Spleen (tissue), 11 donors: Measurements from ENCODE around the gene ATP5F1A. TPM values are rescaled to one million over a fixed set of nuclear protein-coding genes. Genes with fewer than 3 reads are reported as not detected.

ENCODE experiments used
- DNase-seq: peaks from one replicate; pipeline ENCODE4 v3.0.0-alpha.2; 2020
- H3K27ac ChIP-seq, 8 donors: fragments of 200-600 bp; sonication (generic) in 7 of 8; 1 replicate in 4 of 8; 2 replicates in 4 of 8; pipeline versions ENCODE4 v1.5.0 to v1.8.0; 2016 to 2021; ENCODE audit warnings: inconsistent platforms in 4 of 8, mild to moderate bottlenecking in 4 of 8, moderate library complexity in 1 of 8
- H3K27me3 ChIP-seq, 7 donors: fragments of 200-600 bp; sonication (generic) in 6 of 7; replicated peaks in 1 of 7; 1 replicate in 4 of 7; 2 replicates in 3 of 7; pipeline versions ENCODE4 v1.5.0 to v1.8.0; 2016 to 2021; ENCODE audit warnings: inconsistent platforms in 3 of 7, mild to moderate bottlenecking in 1 of 7
- H3K36me3 ChIP-seq, 6 donors: fragments of 200-600 bp; sonication (generic) in 5 of 6; 1 replicate in 4 of 6; 2 replicates in 2 of 6; pipeline versions ENCODE4 v1.5.0 to v1.8.0; 2016 to 2021; ENCODE audit warnings: inconsistent platforms in 2 of 6
- H3K4me1 ChIP-seq, 6 donors: fragments of 200-600 bp; sonication (generic) in 5 of 6; 1 replicate in 3 of 6; 2 replicates in 3 of 6; pipeline versions ENCODE4 v1.5.0 to v1.8.0; 2016 to 2021; ENCODE audit warnings: inconsistent platforms in 3 of 6
- H3K4me3 ChIP-seq, 8 donors: fragments of 200-600 bp; sonication (generic) in 7 of 8; 1 replicate in 4 of 8; 2 replicates in 4 of 8; pipeline versions ENCODE4 v1.5.0 to v1.8.0; 2016 to 2021; ENCODE audit warnings: inconsistent platforms in 4 of 8, mild to moderate bottlenecking in 4 of 8, moderate library complexity in 2 of 8
- H3K9me3 ChIP-seq, 8 donors: fragments of 200-600 bp; sonication (generic) in 7 of 8; 1 replicate in 4 of 8; 2 replicates in 4 of 8; pipeline versions ENCODE4 v1.5.0 to v1.8.0; 2016 to 2021; ENCODE audit warnings: inconsistent platforms in 4 of 8
- CTCF ChIP-seq, 11 experiments: fragments of 200-600 bp in 7 of 11; fragments of 450-650 bp in 4 of 11; sonication (generic) in 4 of 11; IDR thresholded peaks in 8 of 11; conservative IDR thresholded peaks in 3 of 11; 1 replicate in 7 of 11; 2 replicates in 4 of 11; pipeline versions ENCODE4 v1.4.0 to v1.8.0; 2016 to 2021; ENCODE audit warnings: antibody characterized with exemption in 11 of 11, inconsistent platforms in 4 of 11, mild to moderate bottlenecking in 1 of 11
- POLR2A ChIP-seq, 3 donors: fragments of 450-650 bp; IDR thresholded peaks; one replicate each; pipeline ENCODE4 v1.5.1; 2017; ENCODE audit warnings: antibody characterized with exemption in 3 of 3, mild to moderate bottlenecking in 1 of 3
- POLR2AphosphoS5 ChIP-seq, 3 donors: sonication (generic); formaldehyde crosslinking; IDR thresholded peaks; one replicate each; pipeline ENCODE4 v1.5.1; 2017; ENCODE audit warnings: antibody characterized with exemption in 3 of 3
- WGBS, 5 donors: extraction: QIAGEN DNeasy Blood & Tissue Kit in 3 of 5; methylation state at CpG; one replicate each; pipeline versions ENCODE4 v1.1.5 to v1.1.7; 2013 to 2018; 5-methylcytosine and 5-hydroxymethylcytosine counted together
- intact Hi-C: fragments of 100-400 bp; cut with DNase I; formaldehyde crosslinking; loops from one replicate; pipeline ENCODE4 v1.15.0; 2023; ENCODE audit warnings: low total_unique reads
- polyA plus RNA-seq, 3 donors: library from polyadenylated mRNA; stranded (reverse); fragments of 200-250 nt; gene quantifications; one replicate each; pipeline ENCODE4 v1.2.1, GENCODE V29; 2013
- total RNA-seq, 7 donors: library from RNA; depleted of rRNA in 3 of 7; stranded (reverse); fragments of >200 nt in 3 of 7; fragmentation: NEBNext Ultra II Directional in 4 of 7; extraction: Animal tissue kit (Norgen Biotek cat#: 25700) in 4 of 7; gene quantifications; one replicate each; pipeline versions ENCODE4 v1.1.0 to v1.2.1, GENCODE V29; 2016 to 2021
- donor health status: healthy with polysubstance abuse.
- donor health status: DM: no; HTN: no; CAD: no; lungs with moderate emphysema.
- donor health status: DM: no; HTN: no; CAD: no.
- donor health status: Bipolar disorder and iron deficiency.
- donor health status: healthy.
- donor health status: DM: no; HTN: no; CAD: no.
- donor health status: DM: yes; HTN: yes; CAD: no.

ATP5F1A gene
- total and polyA plus RNA-seq, 10 donors, result 188 to 364 (median 269) TPM

GRCh38 chr18:46046126-46046525 lies 52.0 kb downstream of the ATP5F1A start:
- DNase-seq, result no peak
- Histone ChIP-seq H3K27me3 (no peaks in the 10 kb centered on the region), H3K4me1 (peaks cover 14 to 61% (median 36%) of the 10 kb centered on the region in 6 donors), H3K27ac (peak overlapping the region in 4 of 8 donors; percentile 13 to 60 (median 36)), H3K9me3 (no peaks in the 10 kb centered on the region), H3K4me3 (no peak overlapping the region), H3K36me3 (peaks cover 0 to 22% (median 0%) of the 10 kb centered on the region in 6 donors)
- TF ChIP-seq CTCF (IDR thresholded peaks at IDR 0.05 in 8 of 11, conservative IDR thresholded peaks at IDR 0.05 in 3 of 11) (no peak), POLR2A (IDR thresholded peaks at IDR 0.05) (no peak), POLR2AphosphoS5 (IDR thresholded peaks at IDR 0.05) (no peak)
- 92 to 99% (median 95%) methylated on average over 6 of the region's 6 CpGs for WGBS, 5 donors
- intact Hi-C loops, result no loop called here

- no peak for DNase-seq
- Histone ChIP-seq H3K4me1 (peaks cover 14 to 84% (median 56%) of the 10 kb centered on the region in 6 donors), H3K9me3 (no peaks in the 10 kb centered on the region), H3K36me3 (peaks cover 0 to 48% (median 4%) of the 10 kb centered on the region in 6 donors), H3K4me3 (no peak overlapping the region), H3K27me3 (no peaks in the 10 kb centered on the region), H3K27ac (peak overlapping the region in 7 of 8 donors; percentile 39 to 80 (median 69))
- intact Hi-C loops, result no loop called here
- WGBS, 5 donors, result 29 to 34% (median 31%) methylated on average over 3 of the region's 3 CpGs
- TF ChIP-seq CTCF (IDR thresholded peaks at IDR 0.05 in 8 of 11, conservative IDR thresholded peaks at IDR 0.05 in 3 of 11), result no peak
- TF ChIP-seq POLR2A (IDR thresholded peaks at IDR 0.05), result no peak
- no peak for TF ChIP-seq POLR2AphosphoS5 (IDR thresholded peaks at IDR 0.05)
Measured at GRCh38 chr18:46042571-46043123, 55.4 kb downstream of the ATP5F1A start.

- DNase-seq, result no peak
- H3K36me3 ChIP-seq, result peaks cover 0 to 46% (median 4%) of the 10 kb centered on the region in 6 donors
- H3K9me3 ChIP-seq, result no peaks in the 10 kb centered on the region
- H3K4me3 ChIP-seq, result no peak overlapping the region
- TF ChIP-seq POLR2AphosphoS5 (IDR thresholded peaks at IDR 0.05) (no peak), CTCF (IDR thresholded peaks at IDR 0.05 in 8 of 11, conservative IDR thresholded peaks at IDR 0.05 in 3 of 11) (no peak), POLR2A (IDR thresholded peaks at IDR 0.05) (no peak)
- no peaks in the 10 kb centered on the region for H3K27me3 ChIP-seq
- 49 to 65% (median 62%) methylated on average over 5 of the region's 5 CpGs for WGBS, 5 donors
- peaks cover 14 to 81% (median 53%) of the 10 kb centered on the region in 6 donors for H3K4me1 ChIP-seq
- intact Hi-C loops, result no loop called here
- H3K27ac ChIP-seq, result peak overlapping the region in 7 of 8 donors; percentile 52 to 80 (median 69)
Measured at GRCh38 chr18:46040747-46041104, 57.4 kb downstream of the ATP5F1A start.

- no peak for DNase-seq
- intact Hi-C loops, result no loop called here
- peaks cover 14 to 79% (median 52%) of the 10 kb centered on the region in 6 donors for H3K4me1 ChIP-seq
- H3K4me3 ChIP-seq, result no peak overlapping the region
- TF ChIP-seq POLR2AphosphoS5 (IDR thresholded peaks at IDR 0.05), result peak in 1 of 3 donors; percentile 21
- no peak for TF ChIP-seq CTCF (IDR thresholded peaks at IDR 0.05 in 8 of 11, conservative IDR thresholded peaks at IDR 0.05 in 3 of 11)
- 55 to 90% (median 72%) methylated on average over 5 of the region's 5 CpGs for WGBS, 5 donors
- H3K9me3 ChIP-seq, result no peaks in the 10 kb centered on the region
- H3K27me3 ChIP-seq, result no peaks in the 10 kb centered on the region
- peaks cover 0 to 51% (median 4%) of the 10 kb centered on the region in 6 donors for H3K36me3 ChIP-seq
- H3K27ac ChIP-seq, result peak overlapping the region in 7 of 8 donors; percentile 52 to 80 (median 73)
Measured at GRCh38 chr18:46040033-46040746, 57.9 kb downstream of the ATP5F1A start.
